GM19099 (cell line): Measurements from ENCODE around the gene TERB1.

Source experiments
- POLR2A ChIP-seq: IDR thresholded peaks from 3 replicates; pipeline ENCODE4 v1.6.1; 2011; ENCODE audit warnings: low read depth; ENCODE audit not compliant: insufficient read length; ENCODE audit errors: extremely low read depth

Gene TERB1

GRCh38 chr16:66834746-66835145 lies 33.4 kb upstream of the TERB1 start:
- TF ChIP-seq POLR2A, result no peak

DNA sequence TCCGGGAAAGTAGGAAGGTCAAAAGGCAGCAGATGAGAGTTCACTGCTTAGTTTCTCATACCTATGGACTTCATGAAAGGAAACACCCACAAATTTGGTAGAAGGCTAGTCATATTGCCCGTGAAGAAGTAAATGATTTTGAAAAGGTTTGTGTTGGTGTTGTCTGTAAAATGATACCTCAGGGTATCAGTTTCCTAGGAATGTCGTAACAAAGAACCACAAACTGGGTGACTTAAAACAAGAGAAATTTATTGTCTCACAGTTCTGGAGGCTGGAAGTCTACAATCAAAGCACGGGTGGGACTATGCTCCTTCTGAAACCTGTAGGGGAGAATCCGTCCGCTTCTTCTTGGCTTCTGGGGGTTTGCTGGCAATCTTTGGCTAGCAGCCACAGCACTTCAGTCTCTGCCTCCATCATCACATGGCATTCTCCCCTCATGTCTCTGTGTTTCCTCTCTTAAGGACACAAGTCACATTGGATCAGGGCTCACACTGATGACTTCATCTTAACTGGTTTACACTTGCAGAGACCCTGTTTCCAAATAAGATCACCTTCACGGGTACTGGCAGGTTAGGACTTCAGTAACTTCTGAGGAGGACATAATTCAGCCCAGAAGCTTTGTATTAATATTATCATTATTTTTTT lies 31.4 kb upstream of the TERB1 start:
- TF ChIP-seq POLR2A, result no peak

- TF ChIP-seq POLR2A, result no peak
These were observed 30.8 kb upstream of the TERB1 start for GRCh38 chr16:66832190-66832589.

DNA sequence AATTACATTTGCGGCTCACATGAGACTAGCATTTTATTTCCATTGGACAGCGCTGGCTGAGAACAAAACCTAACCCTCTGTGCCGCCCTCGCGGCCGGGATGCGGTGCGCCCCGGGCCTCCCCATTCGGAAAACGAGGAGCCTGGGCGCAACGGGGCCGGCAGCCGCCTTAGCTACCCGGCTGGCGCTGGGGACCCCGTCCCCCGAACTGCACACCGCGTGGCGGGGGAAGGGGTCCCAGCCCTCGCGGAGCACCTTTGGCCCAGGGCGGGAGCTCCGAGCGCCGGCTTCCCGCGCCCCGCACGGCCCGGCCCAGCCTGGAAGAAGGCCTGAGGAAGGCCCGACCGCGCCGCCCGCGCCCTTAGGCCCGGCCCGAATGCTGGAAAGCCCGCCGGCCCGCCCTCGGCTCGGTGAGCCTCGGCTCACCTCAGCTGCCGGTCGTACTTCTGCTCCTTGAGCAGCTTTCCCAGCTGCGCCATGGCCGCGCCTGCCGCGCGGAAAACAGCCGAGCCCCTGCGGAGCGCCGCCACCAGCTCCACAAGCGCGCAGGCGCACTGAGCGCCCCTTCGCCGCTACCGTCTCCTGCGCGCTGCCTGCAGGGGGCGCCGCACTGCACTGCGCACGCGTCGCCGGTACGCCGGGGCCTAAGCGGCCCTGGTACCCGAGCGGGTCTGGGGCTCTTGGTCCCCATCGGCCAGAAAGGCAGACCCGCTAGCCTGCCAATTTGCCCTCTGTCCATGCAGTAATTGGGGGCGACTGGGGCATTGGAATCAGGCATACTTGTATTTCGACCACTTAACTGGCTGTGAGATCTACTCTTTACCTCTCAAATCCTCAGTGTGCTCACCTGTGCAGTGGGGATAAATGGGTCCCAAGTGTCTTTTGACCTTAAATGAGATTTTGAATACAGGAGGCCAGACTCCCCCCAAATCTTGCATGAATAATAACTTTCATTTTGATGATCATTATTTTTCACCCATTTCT lies 29.3 kb upstream of the TERB1 start, which contains the start of gene NAE1:
Gene NAE1 (minus strand): TSS at position 555 of the 983 bp plus-strand sequence. CDS start 77 bp downstream, at position 478.
- TF ChIP-seq POLR2A, result peak; percentile 90

GRCh38 chr16:66824006-66824405 lies 22.6 kb upstream of the TERB1 start:
- TF ChIP-seq POLR2A, result no peak

- TF ChIP-seq POLR2A, result no peak
These were observed 13.3 kb upstream of the TERB1 start for GRCh38 chr16:66814734-66815133.

GRCh38 chr16:66811043-66811442 lies 9.7 kb upstream of the TERB1 start:
- no peak for TF ChIP-seq POLR2A

- no peak for TF ChIP-seq POLR2A
These were observed 9.0 kb upstream of the TERB1 start for GRCh38 chr16:66810391-66810790.

GRCh38 chr16:66809765-66810164 lies 8.4 kb upstream of the TERB1 start:
- no peak for TF ChIP-seq POLR2A

- TF ChIP-seq POLR2A, result no peak
These were observed 775 bp upstream of the TERB1 start for GRCh38 chr16:66802159-66802558.

GRCh38 chr16:66800856-66801255 lies 528 bp downstream of the TERB1 start:
- TF ChIP-seq POLR2A, result no peak

DNA sequence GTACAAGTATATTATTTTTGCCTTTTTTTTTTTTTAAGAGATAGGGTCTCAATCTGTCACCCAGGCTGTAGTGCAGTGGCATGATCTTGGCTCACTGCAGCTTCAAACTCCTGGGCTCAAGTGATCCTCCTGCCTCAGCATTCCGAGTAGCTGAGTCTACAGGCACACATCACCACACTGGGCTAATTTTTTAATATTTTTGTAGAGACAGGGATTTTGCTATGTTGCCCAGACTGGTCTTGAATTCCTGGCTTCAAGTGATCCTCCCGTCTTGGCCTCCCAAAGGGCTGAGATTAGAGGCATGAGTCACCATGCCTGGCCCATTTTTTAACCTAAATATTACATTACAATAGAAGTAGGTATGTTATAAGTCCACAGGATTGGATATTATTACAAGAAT lies 3.2 kb downstream of the TERB1 start:
- TF ChIP-seq POLR2A, result no peak

DNA sequence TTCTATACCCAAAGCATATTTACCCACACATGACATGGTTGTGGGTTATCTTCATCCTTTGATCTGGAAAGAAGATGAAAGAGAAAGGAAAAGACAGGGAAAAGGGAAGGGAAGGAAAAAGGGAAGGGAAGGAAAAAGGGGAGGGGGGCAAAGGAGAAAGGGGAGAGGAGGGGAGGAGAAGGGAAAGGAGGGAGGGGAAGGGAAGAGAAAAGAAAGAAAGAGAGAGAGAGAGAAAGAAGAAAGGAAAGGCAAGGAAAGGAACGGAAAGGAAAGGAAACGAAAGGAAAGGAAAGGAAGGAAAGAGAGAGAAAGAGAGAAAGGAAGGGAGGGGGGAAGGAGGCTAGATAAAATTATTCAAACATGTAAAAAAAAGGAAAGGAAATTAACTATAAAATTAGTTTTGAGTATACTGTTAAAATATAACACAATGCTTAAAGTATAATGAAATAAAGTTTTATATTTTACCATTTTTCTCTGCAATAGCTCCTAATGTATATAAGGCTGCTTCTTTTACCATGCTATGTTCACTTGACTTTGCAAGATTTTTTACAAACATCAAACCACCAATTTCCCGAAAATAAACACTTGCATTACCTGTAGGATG lies 11.2 kb downstream of the TERB1 start:
- no peak for TF ChIP-seq POLR2A

DNA sequence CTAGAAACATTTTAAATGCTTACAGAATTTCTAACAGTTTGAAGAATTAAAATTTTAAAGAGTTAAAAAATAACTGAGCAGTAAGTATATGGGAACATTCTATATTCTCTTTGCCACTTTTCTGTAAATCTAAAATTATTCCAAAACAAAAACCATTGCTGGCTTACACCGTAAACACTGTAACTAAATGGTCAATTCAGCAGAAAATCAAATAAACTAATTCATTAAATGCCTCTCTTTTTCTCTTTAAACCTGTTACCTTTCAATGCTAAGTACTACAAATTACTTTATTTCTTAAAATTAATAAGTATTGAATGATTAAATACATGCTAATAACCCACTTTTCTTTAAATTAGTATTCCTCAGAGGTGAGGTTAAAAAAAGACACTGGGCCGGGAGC lies 14.0 kb downstream of the TERB1 start:
- TF ChIP-seq POLR2A, result no peak

DNA sequence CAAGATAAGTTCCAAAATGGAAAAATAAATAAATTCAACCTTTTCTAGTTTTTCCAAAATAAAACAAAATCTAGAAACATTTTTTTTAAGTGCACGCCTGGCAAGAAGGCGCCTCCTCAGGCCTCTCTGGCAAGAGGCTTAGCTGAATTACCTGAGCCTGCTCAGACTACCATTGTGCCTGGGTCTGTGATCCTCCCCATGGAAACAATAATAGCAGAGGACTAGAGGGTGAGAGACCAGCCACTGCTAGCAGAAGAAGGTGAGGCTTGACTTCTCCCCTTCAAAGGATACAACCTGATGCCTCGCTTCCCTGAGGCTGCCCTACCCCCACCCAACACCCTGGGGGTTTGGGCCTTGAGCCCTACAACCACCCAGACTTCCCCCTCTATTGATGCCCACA lies 14.8 kb downstream of the TERB1 start:
- TF ChIP-seq POLR2A, result no peak
